GM23338 (cell line): ENCODE data around the gene KDM4B. TPM values are rescaled to one million over a fixed set of nuclear protein-coding genes. Genes with fewer than 3 reads are reported as not detected.

Source experiments
- ATAC-seq: fragments of 200-7000 bp; cut with Tn5 transposase; 3 replicates; pipeline ENCODE4 v1.9.1; 2020
- DNase-seq: peaks from one replicate; pipeline ENCODE4 v3.0.0-alpha.2; 2015; ENCODE audit warnings: low spot score
- H2AFZ ChIP-seq: fragments of 200-600 bp; sonication (generic); 2 replicates; pipeline ENCODE4 v1.8.0; 2016; ENCODE audit warnings: antibody characterized with exemption, mild to moderate bottlenecking, moderate library complexity
- H3F3A ChIP-seq: fragments of 200-600 bp; sonication (generic); replicated peaks from 2 replicates; pipeline ENCODE4 v1.8.0; 2017; ENCODE audit warnings: antibody characterized with exemption, mixed run types, low read depth
- H3K27ac ChIP-seq: fragments of 200-600 bp; sonication (generic); 2 replicates; pipeline ENCODE4 v1.6.1; 2016; ENCODE audit warnings: low read depth
- H3K27me3 ChIP-seq: fragments of 200-600 bp; sonication (generic); 2 replicates; pipeline ENCODE4 v1.8.0; 2016; ENCODE audit warnings: mild to moderate bottlenecking, mixed run types, moderate library complexity; ENCODE audit not compliant: insufficient read depth
- H3K36me3 ChIP-seq: fragments of 200-600 bp; sonication (generic); 2 replicates; pipeline ENCODE4 v1.8.0; 2016; ENCODE audit warnings: mild to moderate bottlenecking; ENCODE audit not compliant: insufficient read depth
- H3K4me1 ChIP-seq: fragments of 200-600 bp; sonication (generic); 2 replicates; pipeline ENCODE4 v1.8.0; 2016; ENCODE audit warnings: mild to moderate bottlenecking, moderate library complexity; ENCODE audit not compliant: insufficient read depth
- H3K4me2 ChIP-seq: fragments of 200-600 bp; sonication (generic); 2 replicates; pipeline ENCODE4 v1.7.1; 2017; ENCODE audit warnings: mixed run types
- H3K4me3 ChIP-seq: fragments of 200-600 bp; sonication (generic); 2 replicates; pipeline ENCODE4 v1.6.1; 2016; ENCODE audit warnings: mixed run types
- H3K79me2 ChIP-seq: fragments of 200-600 bp; sonication (generic); replicated peaks from 2 replicates; pipeline ENCODE4 v1.8.0; 2017; ENCODE audit warnings: mild to moderate bottlenecking; ENCODE audit not compliant: insufficient read depth
- H3K9me2 ChIP-seq: fragments of 200-600 bp; sonication (generic); 2 replicates; pipeline ENCODE4 v1.8.0; 2017; ENCODE audit not compliant: insufficient read depth
- H4K20me1 ChIP-seq: fragments of 200-600 bp; sonication (generic); replicated peaks from 2 replicates; pipeline ENCODE4 v1.8.0; 2017; ENCODE audit warnings: mild to moderate bottlenecking; ENCODE audit not compliant: insufficient read depth
- H3K27ac Mint-ChIP-seq: 2 replicates; pipeline ENCODE4 v1.8.0; 2020; ENCODE audit warnings: inconsistent platforms, mild to moderate bottlenecking, moderate library complexity, mixed read lengths
- H3K27me3 Mint-ChIP-seq: 3 replicates; pipeline ENCODE4 v1.8.0; 2022; ENCODE audit warnings: low read depth, mild to moderate bottlenecking, moderate library complexity, mixed read lengths, inconsistent platforms; ENCODE audit not compliant: insufficient read depth, poor library complexity
- H3K36me3 Mint-ChIP-seq: 3 replicates; pipeline ENCODE4 v1.8.0; 2021; ENCODE audit warnings: low read depth, mild to moderate bottlenecking, inconsistent platforms, moderate library complexity, mixed read lengths
- H3K4me1 Mint-ChIP-seq: 3 replicates; pipeline ENCODE4 v1.8.0; 2020; ENCODE audit warnings: mild to moderate bottlenecking, inconsistent platforms, mixed read lengths
- H3K4me3 Mint-ChIP-seq: 3 replicates; pipeline ENCODE4 v1.8.0; 2021; ENCODE audit warnings: moderate library complexity, mild to moderate bottlenecking, inconsistent platforms, mixed read lengths
- H3K9me3 Mint-ChIP-seq: 3 replicates; pipeline ENCODE4 v1.8.0; 2020; ENCODE audit warnings: moderate library complexity, mild to moderate bottlenecking, inconsistent platforms, mixed read lengths
- CREB1 ChIP-seq: fragments of 250-450 bp; sonication (Bioruptor Pico); IDR thresholded peaks from 2 replicates; pipeline ENCODE4 v1.5.0; 2020; ENCODE audit warnings: low read depth, mild to moderate bottlenecking, moderate library complexity
- ETS1 ChIP-seq: IDR thresholded peaks from 2 replicates; pipeline ENCODE4 v1.6.1; 2016; ENCODE audit warnings: antibody characterized with exemption
- EZH2phosphoT487 ChIP-seq: fragments of 200-600 bp; sonication (generic); IDR thresholded peaks from one replicate; pipeline ENCODE4 v1.8.1; 2018; ENCODE audit warnings: antibody characterized with exemption; ENCODE audit not compliant: unreplicated experiment
- ZNF114 ChIP-seq: fragments of 250-450 bp; sonication (Bioruptor Pico); IDR thresholded peaks from 2 replicates; pipeline ENCODE4 v1.5.0; 2020; ENCODE audit warnings: mild to moderate bottlenecking, moderate library complexity
- ZNF331 ChIP-seq: fragments of 250-450 bp; sonication (Bioruptor Pico); IDR thresholded peaks from 2 replicates; pipeline ENCODE4 v1.5.0; 2020; ENCODE audit warnings: low read depth, mild to moderate bottlenecking, moderate library complexity
- polyA plus RNA-seq: library from polyadenylated mRNA; unstranded; fragments of >200 nt; fragmentation: Nextera tagmentation; extraction: Ambion mirVana; gene quantifications from 2 replicates; pipeline ENCODE4 v1.2.1, GENCODE V29; 2016
- total RNA-seq: library from RNA; depleted of rRNA; stranded (reverse); fragments of >200 nt; shearing (Covaris generic); gene quantifications from 2 replicates; pipeline ENCODE4 v1.2.3, GENCODE V29; 2014
- TF ChIP-seq, protein P1 (sequence below), 2 experiments: fragments of 200-600 bp in 1 of 2; sonication (generic) in 1 of 2; conservative IDR thresholded peaks; 2 replicates each; pipeline versions ENCODE4 v1.5.1 to v1.6.1; 2016 to 2017; ENCODE audit warnings: antibody characterized with exemption in 2 of 2, low read depth in 2 of 2, mild to moderate bottlenecking in 2 of 2, moderate library complexity in 1 of 2
- TF ChIP-seq, protein P2 (sequence below): IDR thresholded peaks from one replicate; pipeline ENCODE4 v1.6.1; 2018; ENCODE audit warnings: antibody characterized with exemption; ENCODE audit not compliant: unreplicated experiment

KDM4B gene
- total and polyA plus RNA-seq, 2 experiments from 2014 or later: 9.1 to 27.6 TPM

DNA sequence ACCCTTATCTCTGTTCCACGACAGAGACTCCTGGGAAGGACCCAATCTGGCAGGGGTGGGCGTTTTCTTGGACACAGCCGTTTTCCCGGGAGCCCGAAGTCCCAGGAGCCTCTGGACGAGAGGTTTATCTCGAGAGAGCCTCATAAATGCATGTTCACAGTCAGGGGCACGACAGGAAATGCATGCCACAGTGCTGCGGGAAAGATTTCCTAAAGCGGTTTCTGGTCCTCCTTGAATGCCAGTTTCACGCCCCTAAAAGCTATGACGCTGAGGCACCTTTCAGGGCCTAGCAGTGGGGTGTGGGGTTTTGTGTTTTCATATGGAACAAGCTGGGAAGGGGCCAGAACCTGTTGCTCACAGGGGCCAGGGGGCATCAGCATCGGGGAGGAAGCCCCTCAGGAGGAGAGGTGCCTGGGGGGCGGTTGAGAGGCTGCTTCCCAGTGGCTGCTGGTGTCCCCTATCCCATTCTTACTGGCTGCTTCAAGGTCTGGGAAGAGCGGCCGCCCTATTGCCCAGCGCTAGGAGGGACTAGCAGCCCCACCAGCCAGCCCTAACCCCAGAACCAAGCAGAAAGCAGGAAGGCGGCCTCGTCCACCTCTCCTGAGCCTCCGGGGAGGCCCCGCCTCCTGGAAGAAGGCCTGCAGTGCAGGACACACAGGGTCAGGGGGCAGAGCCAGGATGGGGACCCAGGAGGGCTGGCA is 157.0 kb downstream of the KDM4B start:
- Mint-ChIP-seq H3K4me3 (no peak overlapping the region), H3K27me3 (peaks cover 15% of the 10 kb centered on the region), H3K9me3 (no peaks in the 10 kb centered on the region), H3K27ac (peak overlapping the region; percentile 82), H3K36me3 (peaks cover 8% of the 10 kb centered on the region; the same call in 1 of the 3 replicates), H3K4me1 (peaks cover 63% of the 10 kb centered on the region)
- TF ChIP-seq ETS1: 0 out of 2 replicates have a peak, but pooled peaks have one; percentile 41
- TF ChIP-seq EZH2phosphoT487: no peak
- TF ChIP-seq ZNF114: no peak
- TF ChIP-seq CREB1 (CRISPR knock-in tag): peak; percentile 43; the same call in 1 of the 2 replicates
- DNase-seq (peak; percentile 84), ATAC-seq (peak; percentile 7)
- H3K79me2 ChIP-seq: no peaks in the 10 kb centered on the region
- H3K27me3 ChIP-seq: no peaks in the 10 kb centered on the region
- H3K4me1 ChIP-seq: peaks cover 25% of the 10 kb centered on the region
- peak overlapping the region; percentile 90 for H3K27ac ChIP-seq
- H2AFZ ChIP-seq: no peak overlapping the region
- H4K20me1 ChIP-seq: no peaks in the 10 kb centered on the region
- H3K9me2 ChIP-seq: no peaks in the 10 kb centered on the region
- H3K4me3 ChIP-seq: no peak overlapping the region
- H3K36me3 ChIP-seq: no peaks in the 10 kb centered on the region
- no peaks in the 10 kb centered on the region; the same call in 1 of the 2 replicates for H3F3A ChIP-seq
- 0 out of 2 replicates have a peak overlapping the region, but pooled peaks have one; percentile 35 for H3K4me2 ChIP-seq

- Histone ChIP-seq H3K27me3 (no peaks in the 10 kb centered on the region), H4K20me1 (no peaks in the 10 kb centered on the region), H2AFZ (no peak overlapping the region), H3K27ac (peak overlapping the region; percentile 90), H3K79me2 (no peaks in the 10 kb centered on the region), H3F3A (no peaks in the 10 kb centered on the region; the same call in 1 of the 2 replicates), H3K4me1 (peaks cover 26% of the 10 kb centered on the region), H3K9me2 (no peaks in the 10 kb centered on the region), H3K4me2 (no peak overlapping the region), H3K4me3 (no peak overlapping the region), H3K36me3 (no peaks in the 10 kb centered on the region)
- DNase-seq (no peak), ATAC-seq (no peak)
- Mint-ChIP-seq H3K36me3 (peaks cover 8% of the 10 kb centered on the region; the same call in 1 of the 3 replicates), H3K4me3 (no peak overlapping the region), H3K9me3 (no peaks in the 10 kb centered on the region), H3K4me1 (peaks cover 60% of the 10 kb centered on the region), H3K27me3 (peaks cover 10% of the 10 kb centered on the region), H3K27ac (peak overlapping the region; percentile 23; the same call in 1 of the 2 replicates)
- TF ChIP-seq, protein P1, sequence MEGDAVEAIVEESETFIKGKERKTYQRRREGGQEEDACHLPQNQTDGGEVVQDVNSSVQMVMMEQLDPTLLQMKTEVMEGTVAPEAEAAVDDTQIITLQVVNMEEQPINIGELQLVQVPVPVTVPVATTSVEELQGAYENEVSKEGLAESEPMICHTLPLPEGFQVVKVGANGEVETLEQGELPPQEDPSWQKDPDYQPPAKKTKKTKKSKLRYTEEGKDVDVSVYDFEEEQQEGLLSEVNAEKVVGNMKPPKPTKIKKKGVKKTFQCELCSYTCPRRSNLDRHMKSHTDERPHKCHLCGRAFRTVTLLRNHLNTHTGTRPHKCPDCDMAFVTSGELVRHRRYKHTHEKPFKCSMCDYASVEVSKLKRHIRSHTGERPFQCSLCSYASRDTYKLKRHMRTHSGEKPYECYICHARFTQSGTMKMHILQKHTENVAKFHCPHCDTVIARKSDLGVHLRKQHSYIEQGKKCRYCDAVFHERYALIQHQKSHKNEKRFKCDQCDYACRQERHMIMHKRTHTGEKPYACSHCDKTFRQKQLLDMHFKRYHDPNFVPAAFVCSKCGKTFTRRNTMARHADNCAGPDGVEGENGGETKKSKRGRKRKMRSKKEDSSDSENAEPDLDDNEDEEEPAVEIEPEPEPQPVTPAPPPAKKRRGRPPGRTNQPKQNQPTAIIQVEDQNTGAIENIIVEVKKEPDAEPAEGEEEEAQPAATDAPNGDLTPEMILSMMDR (conservative IDR thresholded peaks at IDR 0.05; ENCODE audit: low read depth in 2 of 2): no peak
- TF ChIP-seq ZNF331 (no peak), EZH2phosphoT487 (no peak), ETS1 (no peak)
- TF ChIP-seq, protein P2, sequence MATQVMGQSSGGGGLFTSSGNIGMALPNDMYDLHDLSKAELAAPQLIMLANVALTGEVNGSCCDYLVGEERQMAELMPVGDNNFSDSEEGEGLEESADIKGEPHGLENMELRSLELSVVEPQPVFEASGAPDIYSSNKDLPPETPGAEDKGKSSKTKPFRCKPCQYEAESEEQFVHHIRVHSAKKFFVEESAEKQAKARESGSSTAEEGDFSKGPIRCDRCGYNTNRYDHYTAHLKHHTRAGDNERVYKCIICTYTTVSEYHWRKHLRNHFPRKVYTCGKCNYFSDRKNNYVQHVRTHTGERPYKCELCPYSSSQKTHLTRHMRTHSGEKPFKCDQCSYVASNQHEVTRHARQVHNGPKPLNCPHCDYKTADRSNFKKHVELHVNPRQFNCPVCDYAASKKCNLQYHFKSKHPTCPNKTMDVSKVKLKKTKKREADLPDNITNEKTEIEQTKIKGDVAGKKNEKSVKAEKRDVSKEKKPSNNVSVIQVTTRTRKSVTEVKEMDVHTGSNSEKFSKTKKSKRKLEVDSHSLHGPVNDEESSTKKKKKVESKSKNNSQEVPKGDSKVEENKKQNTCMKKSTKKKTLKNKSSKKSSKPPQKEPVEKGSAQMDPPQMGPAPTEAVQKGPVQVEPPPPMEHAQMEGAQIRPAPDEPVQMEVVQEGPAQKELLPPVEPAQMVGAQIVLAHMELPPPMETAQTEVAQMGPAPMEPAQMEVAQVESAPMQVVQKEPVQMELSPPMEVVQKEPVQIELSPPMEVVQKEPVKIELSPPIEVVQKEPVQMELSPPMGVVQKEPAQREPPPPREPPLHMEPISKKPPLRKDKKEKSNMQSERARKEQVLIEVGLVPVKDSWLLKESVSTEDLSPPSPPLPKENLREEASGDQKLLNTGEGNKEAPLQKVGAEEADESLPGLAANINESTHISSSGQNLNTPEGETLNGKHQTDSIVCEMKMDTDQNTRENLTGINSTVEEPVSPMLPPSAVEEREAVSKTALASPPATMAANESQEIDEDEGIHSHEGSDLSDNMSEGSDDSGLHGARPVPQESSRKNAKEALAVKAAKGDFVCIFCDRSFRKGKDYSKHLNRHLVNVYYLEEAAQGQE: no peak
These were observed 157.7 kb downstream of the KDM4B start for GRCh38 chr19:5126498-5127223.
